K562 treated with DMSO at 1 percent for 4 hours (cell line): ENCODE results near the gene RPTOR. TPM values are rescaled to one million over a fixed set of nuclear protein-coding genes. Genes with fewer than 3 reads are reported as not detected.

Experiments
- total RNA-seq: library from RNA; unstranded; fragments of 300-600 nt; gene quantifications from 2 replicates; pipeline ENCODE4 v1.2.3, GENCODE V29; 2022; ENCODE audit not compliant: insufficient read depth

RPTOR gene, protein sequence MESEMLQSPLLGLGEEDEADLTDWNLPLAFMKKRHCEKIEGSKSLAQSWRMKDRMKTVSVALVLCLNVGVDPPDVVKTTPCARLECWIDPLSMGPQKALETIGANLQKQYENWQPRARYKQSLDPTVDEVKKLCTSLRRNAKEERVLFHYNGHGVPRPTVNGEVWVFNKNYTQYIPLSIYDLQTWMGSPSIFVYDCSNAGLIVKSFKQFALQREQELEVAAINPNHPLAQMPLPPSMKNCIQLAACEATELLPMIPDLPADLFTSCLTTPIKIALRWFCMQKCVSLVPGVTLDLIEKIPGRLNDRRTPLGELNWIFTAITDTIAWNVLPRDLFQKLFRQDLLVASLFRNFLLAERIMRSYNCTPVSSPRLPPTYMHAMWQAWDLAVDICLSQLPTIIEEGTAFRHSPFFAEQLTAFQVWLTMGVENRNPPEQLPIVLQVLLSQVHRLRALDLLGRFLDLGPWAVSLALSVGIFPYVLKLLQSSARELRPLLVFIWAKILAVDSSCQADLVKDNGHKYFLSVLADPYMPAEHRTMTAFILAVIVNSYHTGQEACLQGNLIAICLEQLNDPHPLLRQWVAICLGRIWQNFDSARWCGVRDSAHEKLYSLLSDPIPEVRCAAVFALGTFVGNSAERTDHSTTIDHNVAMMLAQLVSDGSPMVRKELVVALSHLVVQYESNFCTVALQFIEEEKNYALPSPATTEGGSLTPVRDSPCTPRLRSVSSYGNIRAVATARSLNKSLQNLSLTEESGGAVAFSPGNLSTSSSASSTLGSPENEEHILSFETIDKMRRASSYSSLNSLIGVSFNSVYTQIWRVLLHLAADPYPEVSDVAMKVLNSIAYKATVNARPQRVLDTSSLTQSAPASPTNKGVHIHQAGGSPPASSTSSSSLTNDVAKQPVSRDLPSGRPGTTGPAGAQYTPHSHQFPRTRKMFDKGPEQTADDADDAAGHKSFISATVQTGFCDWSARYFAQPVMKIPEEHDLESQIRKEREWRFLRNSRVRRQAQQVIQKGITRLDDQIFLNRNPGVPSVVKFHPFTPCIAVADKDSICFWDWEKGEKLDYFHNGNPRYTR (N-terminal part only)
- 20.6 and 21.0 TPM in 2 replicates for total RNA-seq

DNA sequence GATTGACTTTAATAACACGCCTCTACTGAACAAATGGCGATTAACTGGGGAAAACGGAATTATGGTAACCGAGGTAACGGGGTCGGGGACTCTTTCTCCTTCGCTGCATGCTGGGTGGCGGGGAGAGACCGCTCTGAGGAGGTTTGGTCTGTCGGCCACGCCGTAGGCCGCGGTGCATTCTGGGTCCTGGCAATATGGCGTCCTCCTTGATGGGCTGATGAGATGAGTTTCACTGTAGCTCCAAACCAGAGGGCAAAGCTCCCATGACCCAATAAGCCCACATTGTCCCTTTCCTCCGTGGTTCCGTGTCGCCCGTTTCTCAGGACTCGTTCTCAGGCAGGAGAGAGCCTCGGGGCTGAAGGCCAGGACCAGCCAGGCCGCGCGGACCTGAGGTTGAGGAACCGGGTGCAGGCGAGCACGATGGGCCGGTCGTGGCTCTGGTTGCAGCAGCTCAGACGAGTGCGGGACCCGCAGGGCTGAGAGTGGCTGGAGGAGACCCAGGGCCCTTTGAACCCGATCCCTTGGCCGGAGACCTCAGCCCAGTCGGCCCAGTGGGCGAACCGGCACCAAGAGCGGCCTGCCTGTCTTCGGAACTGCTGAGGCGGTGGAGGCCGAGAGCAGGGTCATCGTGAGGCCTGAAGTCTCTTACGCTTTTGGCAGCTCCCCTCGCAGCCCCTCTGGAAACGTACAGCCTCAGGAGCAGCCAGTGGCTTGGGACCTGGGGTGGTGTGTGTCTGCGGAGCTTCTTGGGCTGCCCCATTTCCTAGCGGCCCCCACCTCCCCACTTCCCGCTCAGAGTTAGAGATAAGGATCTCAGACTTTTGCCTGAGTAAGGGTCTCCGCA is at the start of gene RPTOR:
Gene RPTOR, plus strand, starts transcription at position 184 of the 844 bp plus-strand sequence. CDS start 792 bp downstream, outside the sequence.

DNA sequence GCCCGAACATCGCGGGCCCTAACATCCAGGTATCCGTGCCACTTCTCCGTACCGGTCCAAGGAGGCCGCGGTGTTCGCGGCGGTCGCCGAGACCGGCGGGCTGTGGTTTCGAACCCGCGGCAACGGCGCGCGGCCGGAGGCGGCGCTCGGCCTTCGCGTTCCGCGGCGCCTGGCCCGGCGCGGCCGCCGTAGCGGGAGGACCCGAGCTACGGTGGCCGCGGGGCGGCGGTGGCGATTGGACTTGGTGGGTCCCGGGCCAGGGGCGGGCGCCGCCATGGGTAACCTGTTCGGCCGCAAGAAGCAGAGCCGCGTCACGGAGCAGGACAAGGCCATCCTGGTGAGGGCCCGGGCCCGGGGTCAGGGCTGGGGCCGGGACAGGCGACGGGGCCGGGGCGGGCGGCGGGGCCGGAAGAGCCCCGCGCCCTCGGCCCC is 447.0 kb downstream of the RPTOR start, which contains the start of gene CHMP6:
Gene CHMP6, plus strand, starts transcription at position 197 of the 432 bp plus-strand sequence. Its CDS starts 78 bp downstream, at position 275.

Other genes with a start within 250 kb of the RPTOR start
- gene ENDOV, start 129.7 kb upstream of the RPTOR start, total RNA-seq, result 8.7 and 10.1 TPM in 2 replicates
- gene NPTX1, start 68.2 kb upstream of the RPTOR start, total RNA-seq, result not detected in 2 replicates